ENCODE data around the gene GLI3.

The GLI3 gene

GRCh38 chr7:42046483-42046882 lies 190.5 kb downstream of the GLI3 start:
- CTCF ChIA-PET: no interaction called here
- no peak for TF ChIP-seq CTCF (IDR thresholded peaks at IDR 0.05; ENCODE audit: control extremely low read depth, extremely low read depth, low read depth, missing control alignments)
- POLR2A ChIA-PET: no interaction called here

GRCh38 chr7:42045961-42046360 lies 191.0 kb downstream of the GLI3 start:
- DNase-seq (ENCODE audit: extremely low spot score): no peak
- ChIA-PET POLR2A (no interaction called here), CTCF (no interaction called here)
- no peak for TF ChIP-seq CTCF (IDR thresholded peaks at IDR 0.05; ENCODE audit: control extremely low read depth, extremely low read depth, low read depth, missing control alignments)

More at GRCh38 chr7:42046483-42046882, 190.5 kb downstream of the GLI3 start:
- DNase-seq (ENCODE audit: extremely low spot score): no peak

- DNase-seq (ENCODE audit: extremely low spot score): no peak
- CTCF ChIA-PET: interaction anchor here (1.6 kb wide), 1 partner anchor 10 kb away, joined by 4 read pairs; no protein-coding TSS in a partner anchor
- POLR2A ChIA-PET: no interaction called here
- TF ChIP-seq CTCF (IDR thresholded peaks at IDR 0.05; ENCODE audit: control extremely low read depth, extremely low read depth, low read depth, missing control alignments): no peak
Observed at GRCh38 chr7:42039921-42040320, 197.1 kb downstream of the GLI3 start.

- CTCF ChIA-PET: interaction anchor here (1.2 to 4.0 kb wide), 3 partner anchors 9 to 56 kb away, joined by 3 to 9 read pairs (median 3); no protein-coding TSS in a partner anchor
- POLR2A ChIA-PET: no interaction called here
- TF ChIP-seq CTCF (IDR thresholded peaks at IDR 0.05; ENCODE audit: control extremely low read depth, extremely low read depth, low read depth, missing control alignments): no peak
- DNase-seq (ENCODE audit: extremely low spot score): no peak
Observed at GRCh38 chr7:42035210-42035609, 201.8 kb downstream of the GLI3 start.

GRCh38 chr7:42033480-42033879 lies 203.5 kb downstream of the GLI3 start:
- ChIA-PET POLR2A (no interaction called here), CTCF (interaction anchor here (1.5 to 1.6 kb wide), 2 partner anchors 10 to 90 kb away, joined by 3 to 4 read pairs; no protein-coding TSS in a partner anchor)
- DNase-seq (ENCODE audit: extremely low spot score): no peak
- TF ChIP-seq CTCF (IDR thresholded peaks at IDR 0.05; ENCODE audit: control extremely low read depth, extremely low read depth, low read depth, missing control alignments): no peak

- CTCF ChIA-PET: no interaction called here
- POLR2A ChIA-PET: no interaction called here
- no peak for DNase-seq (ENCODE audit: extremely low spot score)
- TF ChIP-seq CTCF (IDR thresholded peaks at IDR 0.05; ENCODE audit: control extremely low read depth, extremely low read depth, low read depth, missing control alignments): no peak
Observed at GRCh38 chr7:42029405-42029804, 207.6 kb downstream of the GLI3 start.

- ChIA-PET POLR2A (no interaction called here), CTCF (interaction anchor here (0.8 to 2.0 kb wide), 4 partner anchors 9 to 87 kb away, joined by 3 to 9 read pairs (median 4); no protein-coding TSS in a partner anchor)
- no peak for TF ChIP-seq CTCF (IDR thresholded peaks at IDR 0.05; ENCODE audit: control extremely low read depth, extremely low read depth, low read depth, missing control alignments)
- DNase-seq (ENCODE audit: extremely low spot score): no peak
Observed at GRCh38 chr7:42027521-42027920, 209.5 kb downstream of the GLI3 start.

All from GM10248 (cell line).